Measurements from ENCODE around the gene ANO1.

DNA sequence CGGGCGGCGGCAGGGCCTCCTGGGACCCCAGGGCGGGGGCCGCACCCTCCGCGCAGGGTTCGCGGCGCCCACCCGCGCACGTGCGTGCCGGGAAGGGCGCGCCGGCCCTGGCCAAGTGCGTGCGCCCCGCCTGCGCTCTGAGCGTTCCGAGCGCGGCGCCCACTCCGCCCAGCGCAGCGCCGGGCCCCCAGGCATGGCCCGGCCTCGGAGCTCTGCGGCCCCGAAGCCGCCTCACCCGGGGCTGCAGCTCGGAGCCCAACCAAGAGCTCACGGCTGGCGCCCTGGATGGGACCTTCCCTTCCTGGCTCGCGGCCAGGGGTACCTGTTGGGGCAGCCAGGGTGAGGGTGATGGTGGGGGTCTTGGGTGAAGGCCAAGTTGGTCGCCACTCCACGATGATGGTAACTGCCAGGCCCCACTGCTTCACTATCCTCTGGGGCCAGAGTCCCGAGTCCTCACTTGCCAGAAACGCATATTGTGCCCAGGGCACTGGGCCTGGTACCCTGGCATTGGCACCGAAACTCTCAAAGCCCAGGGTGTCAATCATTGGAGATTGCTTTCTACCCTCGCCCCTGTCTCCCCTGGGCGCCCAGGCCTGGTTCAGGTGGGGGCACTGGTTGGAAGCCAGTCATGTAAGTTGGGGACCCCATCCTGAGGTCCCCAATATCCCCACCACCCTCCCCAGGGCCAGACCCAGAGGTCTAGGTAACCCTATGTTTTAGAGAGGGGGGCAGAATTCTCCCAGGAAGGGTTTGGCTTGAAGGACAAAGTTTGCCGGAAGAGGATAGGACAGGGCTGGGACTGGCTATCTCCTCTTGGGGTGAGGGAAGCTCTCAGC lies 882 bp downstream of the ANO1 start:
- TF ChIP-seq, protein P1, sequence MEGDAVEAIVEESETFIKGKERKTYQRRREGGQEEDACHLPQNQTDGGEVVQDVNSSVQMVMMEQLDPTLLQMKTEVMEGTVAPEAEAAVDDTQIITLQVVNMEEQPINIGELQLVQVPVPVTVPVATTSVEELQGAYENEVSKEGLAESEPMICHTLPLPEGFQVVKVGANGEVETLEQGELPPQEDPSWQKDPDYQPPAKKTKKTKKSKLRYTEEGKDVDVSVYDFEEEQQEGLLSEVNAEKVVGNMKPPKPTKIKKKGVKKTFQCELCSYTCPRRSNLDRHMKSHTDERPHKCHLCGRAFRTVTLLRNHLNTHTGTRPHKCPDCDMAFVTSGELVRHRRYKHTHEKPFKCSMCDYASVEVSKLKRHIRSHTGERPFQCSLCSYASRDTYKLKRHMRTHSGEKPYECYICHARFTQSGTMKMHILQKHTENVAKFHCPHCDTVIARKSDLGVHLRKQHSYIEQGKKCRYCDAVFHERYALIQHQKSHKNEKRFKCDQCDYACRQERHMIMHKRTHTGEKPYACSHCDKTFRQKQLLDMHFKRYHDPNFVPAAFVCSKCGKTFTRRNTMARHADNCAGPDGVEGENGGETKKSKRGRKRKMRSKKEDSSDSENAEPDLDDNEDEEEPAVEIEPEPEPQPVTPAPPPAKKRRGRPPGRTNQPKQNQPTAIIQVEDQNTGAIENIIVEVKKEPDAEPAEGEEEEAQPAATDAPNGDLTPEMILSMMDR (IDR thresholded peaks at IDR 0.05) = no peak
- TF ChIP-seq TAF1 (IDR thresholded peaks at IDR 0.05; ENCODE audit: borderline replicate concordance, low read depth, low read length) (no peak), MAX (IDR thresholded peaks at IDR 0.05; ENCODE audit: low read depth) (no peak), EZH2phosphoT487 (IDR thresholded peaks at IDR 0.05; ENCODE audit: borderline replicate concordance, low read depth) (no peak), ZBTB33 (IDR thresholded peaks at IDR 0.05; ENCODE audit: borderline replicate concordance, low read depth) (no peak), MXI1 (IDR thresholded peaks at IDR 0.05; ENCODE audit: low read depth, low read length) (no peak), ELF1 (IDR thresholded peaks at IDR 0.05) (no peak), EP300 (IDR thresholded peaks at IDR 0.05; ENCODE audit: borderline replicate concordance in 1 of 2, low read depth in 1 of 2, low read length in 1 of 2) (no peak), REST (IDR thresholded peaks at IDR 0.05; ENCODE audit: low read depth, low read length) (no peak), RAD21 (IDR thresholded peaks at IDR 0.05; ENCODE audit: low read length) (no peak), CHD2 (IDR thresholded peaks at IDR 0.05; ENCODE audit: low read length, partially characterized antibody) (no peak), NFIC (IDR thresholded peaks at IDR 0.05; ENCODE audit: borderline replicate concordance) (no peak), PBX3 (IDR thresholded peaks at IDR 0.05) (no peak)
